ENCODE results near the gene SNX5. TPM values are rescaled to one million over a fixed set of nuclear protein-coding genes. Genes with fewer than 3 reads are reported as not detected.

The SNX5 gene
- polyA plus RNA-seq, 1 donor from 2014 or later = 59.8 TPM

GRCh38 chr20:17921774-17922173, 46.8 kb downstream of the SNX5 start:
- no peak overlapping the region for H3K4me2 ChIP-seq (ENCODE audit: low read length)
- TF ChIP-seq RAD21 (conservative IDR thresholded peaks at IDR 0.05) (no peak), CTCF (IDR thresholded peaks at IDR 0.05; ENCODE audit: poor library complexity, severe bottlenecking) (no peak), MXI1 (conservative IDR thresholded peaks at IDR 0.05; ENCODE audit: poor library complexity, severe bottlenecking) (no peak), POLR2AphosphoS5 (IDR thresholded peaks at IDR 0.05) (no peak), EP300 (conservative IDR thresholded peaks at IDR 0.05; ENCODE audit: poor library complexity, severe bottlenecking) (no peak), TAF1 (IDR thresholded peaks at IDR 0.05; ENCODE audit: low read depth) (no peak), SMC3 (conservative IDR thresholded peaks at IDR 0.05; ENCODE audit: poor library complexity) (no peak), EZH2 (IDR thresholded peaks at IDR 0.05; ENCODE audit: borderline replicate concordance, insufficient read depth, low read length, poor library complexity, severe bottlenecking) (no peak), REST (IDR thresholded peaks at IDR 0.05; ENCODE audit: borderline replicate concordance) (no peak)
- H3K27me3 ChIP-seq (ENCODE audit: insufficient read depth, low read depth, low read length) = no peaks in the 10 kb centered on the region
- no peak overlapping the region for H3K27ac ChIP-seq (ENCODE audit: low read length)
- H3K9me3 ChIP-seq (ENCODE audit: low read length) = no peaks in the 10 kb centered on the region
- H4K20me1 ChIP-seq (ENCODE audit: insufficient read depth) = no peaks in the 10 kb centered on the region
- H3F3A ChIP-seq (ENCODE audit: insufficient read depth, low read length, poor library complexity, severe bottlenecking) = no peaks in the 10 kb centered on the region
- H3K4me3 ChIP-seq (ENCODE audit: low read length) = no peak overlapping the region
- H3K79me2 ChIP-seq (replicated peaks; ENCODE audit: insufficient read depth, low read length) = no peaks in the 10 kb centered on the region
- no peak overlapping the region for H2AFZ ChIP-seq (ENCODE audit: low read depth, low read length)
- H3K9me2 ChIP-seq (ENCODE audit: insufficient read depth, low read length) = no peaks in the 10 kb centered on the region
- H3K9ac ChIP-seq (ENCODE audit: low read length) = no peak overlapping the region
- H3K36me3 ChIP-seq (ENCODE audit: insufficient read depth, low read length) = no peaks in the 10 kb centered on the region

GRCh38 chr20:17919149-17919548, 49.4 kb downstream of the SNX5 start:
- Histone ChIP-seq H3K9me2 (ENCODE audit: insufficient read depth, low read length) (no peaks in the 10 kb centered on the region), H3K9me3 (ENCODE audit: low read length) (no peaks in the 10 kb centered on the region), H3K27ac (ENCODE audit: low read length) (no peak overlapping the region), H3K4me3 (ENCODE audit: low read length) (no peak overlapping the region), H3K27me3 (ENCODE audit: insufficient read depth, low read depth, low read length) (no peaks in the 10 kb centered on the region), H2AFZ (ENCODE audit: low read depth, low read length) (no peak overlapping the region), H3K36me3 (ENCODE audit: insufficient read depth, low read length) (no peaks in the 10 kb centered on the region), H3K79me2 (replicated peaks; ENCODE audit: insufficient read depth, low read length) (no peaks in the 10 kb centered on the region), H4K20me1 (ENCODE audit: insufficient read depth) (no peaks in the 10 kb centered on the region), H3K4me2 (ENCODE audit: low read length) (no peak overlapping the region), H3F3A (ENCODE audit: insufficient read depth, low read length, poor library complexity, severe bottlenecking) (no peaks in the 10 kb centered on the region), H3K9ac (ENCODE audit: low read length) (no peak overlapping the region)
- no peak for TF ChIP-seq CTCF (IDR thresholded peaks at IDR 0.05; ENCODE audit: poor library complexity, severe bottlenecking)
- TF ChIP-seq MXI1 (conservative IDR thresholded peaks at IDR 0.05; ENCODE audit: poor library complexity, severe bottlenecking) = no peak
- no peak for TF ChIP-seq RAD21 (conservative IDR thresholded peaks at IDR 0.05)
- TF ChIP-seq POLR2AphosphoS5 (IDR thresholded peaks at IDR 0.05) = no peak

Data from neural cell (in vitro differentiated cells).